ENCODE measurements around the gene UEVLD. TPM values are rescaled to one million over a fixed set of nuclear protein-coding genes. Genes with fewer than 3 reads are reported as not detected.
A peak's percentile ranks its signal among the peaks of the same experiment; 100 is the strongest.

Gene UEVLD
- total RNA-seq, 6 donors from 2014 or later = 10.3 to 26.0 (median 19.1) TPM

DNA sequence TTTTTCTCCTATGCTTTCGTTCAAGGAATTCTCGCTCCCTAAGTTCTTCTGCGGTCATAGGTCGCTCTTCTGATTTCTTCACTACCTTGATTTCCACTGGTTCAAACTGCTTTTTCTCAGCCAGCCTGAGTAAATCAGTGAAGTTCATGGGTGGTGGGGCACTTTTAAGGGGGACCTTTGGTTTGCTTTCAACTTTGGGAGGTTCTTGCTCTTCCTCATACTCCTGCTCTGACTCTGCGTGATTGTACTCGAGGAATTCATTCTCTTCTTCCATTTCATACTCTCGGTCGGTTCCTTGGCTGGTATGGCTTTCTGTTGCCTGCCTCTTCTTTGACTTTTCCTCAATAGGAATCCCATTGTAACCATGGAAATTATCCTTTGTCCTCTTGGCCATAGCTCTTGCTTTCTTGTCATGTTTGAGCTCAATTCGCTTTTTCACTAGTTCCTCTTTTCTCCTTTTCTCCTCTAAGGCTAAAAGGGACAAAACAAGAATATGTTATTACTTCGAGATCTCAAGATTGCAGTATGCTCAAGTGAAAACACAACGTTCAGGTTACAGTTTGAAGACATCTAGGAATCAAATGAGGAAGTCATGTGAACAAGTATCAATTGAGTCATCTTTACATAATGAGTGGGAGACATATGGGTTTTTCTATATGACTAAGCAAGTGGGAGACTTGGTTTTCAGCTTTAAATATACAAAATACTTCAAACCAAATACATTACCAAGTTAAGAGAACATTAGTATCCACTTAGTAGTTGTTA lies 27.3 kb upstream of the UEVLD start:
- no peak for TF ChIP-seq EP300 (IDR thresholded peaks at IDR 0.05)
- TF ChIP-seq CTCF (IDR thresholded peaks at IDR 0.05) = no peak
- TF ChIP-seq POLR2A (IDR thresholded peaks at IDR 0.05) = no peak
- no peak for TF ChIP-seq POLR2AphosphoS5 (IDR thresholded peaks at IDR 0.05)
- Histone ChIP-seq H3K27me3 (no peaks in the 10 kb centered on the region), H3K27ac (no peak overlapping the region), H3K9me3 (no peaks in the 10 kb centered on the region), H3K36me3 (peaks cover 11 to 50% (median 34%) of the 10 kb centered on the region in 4 donors), H3K4me3 (no peak overlapping the region), H3K4me1 (peaks cover 13 to 22% (median 16%) of the 10 kb centered on the region in 4 donors)
- DNase-seq (no peak), ATAC-seq (ENCODE audit: low FRiP score in 2 of 2) (no peak)
- WGBS, 2 donors = 80 to 86% methylated on average over 11 of the region's 11 CpGs

GRCh38 chr11:18614667-18615066 lies 26.1 kb upstream of the UEVLD start:
- Histone ChIP-seq H3K27ac (no peak overlapping the region), H3K36me3 (peaks cover 12 to 62% (median 43%) of the 10 kb centered on the region in 4 donors), H3K9me3 (no peaks in the 10 kb centered on the region), H3K4me1 (peaks cover 13 to 22% (median 16%) of the 10 kb centered on the region in 4 donors), H3K4me3 (no peak overlapping the region), H3K27me3 (no peaks in the 10 kb centered on the region)
- ATAC-seq (ENCODE audit: low FRiP score in 2 of 2) = no peak
- WGBS, 2 donors = 93 to 94% methylated on average over 2 to 10 of the region's 10 CpGs
- DNase-seq = peak in 1 of 2 donors; percentile 71
- no peak for TF ChIP-seq POLR2AphosphoS5 (IDR thresholded peaks at IDR 0.05)
- no peak for TF ChIP-seq EP300 (IDR thresholded peaks at IDR 0.05)
- no peak for TF ChIP-seq CTCF (IDR thresholded peaks at IDR 0.05)
- no peak for TF ChIP-seq POLR2A (IDR thresholded peaks at IDR 0.05)

DNA sequence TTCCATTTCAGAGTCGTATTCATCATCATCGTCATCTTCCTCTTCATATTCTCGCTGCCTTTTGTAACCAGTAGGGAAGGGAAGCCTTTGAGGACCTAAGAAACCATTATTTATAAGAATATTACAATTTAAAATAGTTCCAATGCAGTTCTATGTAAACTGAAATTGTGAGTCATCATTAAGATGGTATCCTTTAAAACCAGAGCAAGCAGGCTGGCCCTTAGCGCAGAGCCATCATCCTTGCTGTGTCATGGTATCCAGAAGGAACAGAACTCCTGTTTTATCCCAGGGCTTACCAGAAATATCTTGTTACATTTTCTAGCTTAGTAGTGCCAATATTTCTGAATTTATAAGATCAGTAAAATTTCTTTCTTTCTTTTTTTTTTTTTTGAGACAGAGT lies 23.9 kb upstream of the UEVLD start:
- Histone ChIP-seq H3K9me3 (no peaks in the 10 kb centered on the region), H3K27ac (no peak overlapping the region), H3K27me3 (no peaks in the 10 kb centered on the region), H3K4me3 (no peak overlapping the region), H3K4me1 (peaks cover 0 to 3% (median 0%) of the 10 kb centered on the region in 4 donors), H3K36me3 (peaks cover 18 to 81% (median 50%) of the 10 kb centered on the region in 4 donors)
- no peak for TF ChIP-seq CTCF (IDR thresholded peaks at IDR 0.05)
- no peak for TF ChIP-seq POLR2AphosphoS5 (IDR thresholded peaks at IDR 0.05)
- TF ChIP-seq EP300 (IDR thresholded peaks at IDR 0.05) = no peak
- DNase-seq (no peak), ATAC-seq (ENCODE audit: low FRiP score in 2 of 2) (no peak)
- 96% methylated on average over 4 of the region's 4 CpGs for WGBS, 2 donors

DNA sequence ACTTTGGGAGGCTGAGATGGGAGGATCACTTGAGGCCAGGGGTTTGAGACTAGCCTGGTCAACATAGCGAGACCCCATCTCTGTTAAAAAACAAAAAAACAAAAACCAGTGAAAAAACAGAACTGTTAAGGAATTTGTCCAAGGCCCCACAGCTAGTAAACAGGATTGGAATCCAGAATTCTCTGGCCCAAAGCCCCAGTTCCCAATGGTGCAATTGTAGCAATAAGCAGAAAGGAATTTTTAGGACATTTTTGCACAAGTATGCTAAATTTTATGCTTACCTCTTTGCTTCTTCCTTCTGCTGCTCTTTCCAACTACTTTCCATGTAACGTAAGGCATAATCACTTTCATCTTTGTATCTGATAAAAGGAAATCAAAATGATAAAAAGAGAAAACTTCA lies 22.7 kb upstream of the UEVLD start:
- Histone ChIP-seq H3K4me1 (no peaks in the 10 kb centered on the region), H3K27me3 (no peaks in the 10 kb centered on the region), H3K36me3 (peaks cover 18 to 90% (median 50%) of the 10 kb centered on the region in 4 donors), H3K9me3 (no peaks in the 10 kb centered on the region), H3K4me3 (no peak overlapping the region), H3K27ac (no peak overlapping the region)
- TF ChIP-seq POLR2AphosphoS5 (IDR thresholded peaks at IDR 0.05) = no peak
- TF ChIP-seq POLR2A (IDR thresholded peaks at IDR 0.05) = no peak
- no peak for TF ChIP-seq EP300 (IDR thresholded peaks at IDR 0.05)
- no peak for TF ChIP-seq CTCF (IDR thresholded peaks at IDR 0.05)
- WGBS, 2 donors = 86 to 95% methylated on average over 2 of the region's 2 CpGs
- DNase-seq = no peak
- ATAC-seq (ENCODE audit: low FRiP score in 2 of 2) = no peak

- no peak for DNase-seq
- no peak for TF ChIP-seq POLR2AphosphoS5 (IDR thresholded peaks at IDR 0.05)
- TF ChIP-seq POLR2A (IDR thresholded peaks at IDR 0.05) = no peak
- TF ChIP-seq CTCF (IDR thresholded peaks at IDR 0.05) = no peak
- no peak for TF ChIP-seq EP300 (IDR thresholded peaks at IDR 0.05)
- Histone ChIP-seq H3K4me1 (no peaks in the 10 kb centered on the region), H3K9me3 (no peaks in the 10 kb centered on the region), H3K4me3 (no peak overlapping the region), H3K36me3 (peaks cover 8 to 64% (median 25%) of the 10 kb centered on the region in 4 donors), H3K27ac (no peak overlapping the region), H3K27me3 (no peaks in the 10 kb centered on the region)
- no peak for ATAC-seq (ENCODE audit: low FRiP score in 2 of 2)
- 42 to 46% methylated on average over 3 of the region's 3 CpGs for WGBS, 2 donors
Measured at GRCh38 chr11:18608376-18608775, 19.8 kb upstream of the UEVLD start.
